ENCODE results near the gene SEPTIN8. TPM values are rescaled to one million over a fixed set of nuclear protein-coding genes. Genes with fewer than 3 reads are reported as not detected.

The SEPTIN8 gene
- total RNA-seq, 4 donors from 2014 or later, result 27.6 to 42.1 (median 29.7) TPM

GRCh38 chr5:132770476-132771159 lies 6.4 kb downstream of the SEPTIN8 start:
- DNase-seq (ENCODE audit: low spot score) (no peak), ATAC-seq (ENCODE audit: low FRiP score) (no peak)
- TF ChIP-seq CTCF (IDR thresholded peaks at IDR 0.05), result no peak

- DNase-seq (ENCODE audit: low spot score) (no peak), ATAC-seq (ENCODE audit: low FRiP score) (no peak)
- TF ChIP-seq CTCF (IDR thresholded peaks at IDR 0.05), result no peak
These were observed 8.6 kb downstream of the SEPTIN8 start for GRCh38 chr5:132768485-132768868.

- DNase-seq (ENCODE audit: low spot score) (no peak), ATAC-seq (ENCODE audit: low FRiP score) (no peak)
- no peak for TF ChIP-seq CTCF (IDR thresholded peaks at IDR 0.05)
These were observed 9.9 kb downstream of the SEPTIN8 start for GRCh38 chr5:132767150-132767549.

- no peak for TF ChIP-seq CTCF (IDR thresholded peaks at IDR 0.05)
- ATAC-seq (ENCODE audit: low FRiP score) (no peak), DNase-seq (ENCODE audit: low spot score) (no peak)
These were observed 10.3 kb downstream of the SEPTIN8 start for GRCh38 chr5:132766806-132767055.

GRCh38 chr5:132766020-132766805 lies 10.8 kb downstream of the SEPTIN8 start:
- TF ChIP-seq CTCF (IDR thresholded peaks at IDR 0.05), result no peak
- no peak for DNase-seq (ENCODE audit: low spot score)
- no peak for ATAC-seq (ENCODE audit: low FRiP score)

- TF ChIP-seq CTCF (IDR thresholded peaks at IDR 0.05), result no peak
- ATAC-seq (ENCODE audit: low FRiP score) (no peak), DNase-seq (ENCODE audit: low spot score) (no peak)
These were observed 11.6 kb downstream of the SEPTIN8 start for GRCh38 chr5:132765311-132766019.

Measured in omental fat pad (tissue), 4 donors.